Measurements from ENCODE around the gene SHROOM3.

DNA sequence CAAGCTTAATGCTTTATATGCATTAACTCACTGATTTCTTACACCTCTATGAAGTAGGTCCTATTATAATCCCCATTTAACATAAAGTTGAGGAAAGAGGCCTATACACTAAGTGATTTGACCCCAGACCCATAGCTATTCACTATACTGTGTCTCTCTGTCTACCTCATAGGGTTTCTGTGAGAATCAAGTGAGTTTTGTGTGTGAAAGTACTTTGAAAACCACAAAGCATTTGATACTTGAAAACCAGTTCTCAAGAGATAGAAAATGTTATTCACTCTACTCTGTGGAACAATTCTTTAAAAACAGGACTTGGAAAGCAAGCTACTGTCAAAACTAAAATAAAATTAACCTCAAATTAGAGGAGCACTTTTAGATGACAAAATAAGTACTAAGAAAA lies 35.0 kb downstream of the SHROOM3 start:
- TF ChIP-seq CTCF (IDR thresholded peaks at IDR 0.05; ENCODE audit: low read depth, low read length) (no peak), POLR2A (IDR thresholded peaks at IDR 0.05; ENCODE audit: extremely low read depth, insufficient read length) (no peak)

Data from NB4 (cell line).